GM12874 (cell line): ENCODE results near the gene SEC24D.

Experiments
- TF ChIP-seq, protein P1 (sequence below): IDR thresholded peaks from 2 replicates; pipeline ENCODE4 v1.5.1; 2011; ENCODE audit warnings: low read depth, mild to moderate bottlenecking, control low read depth, low read length, moderate library complexity; ENCODE audit not compliant: insufficient read depth

Gene SEC24D

DNA sequence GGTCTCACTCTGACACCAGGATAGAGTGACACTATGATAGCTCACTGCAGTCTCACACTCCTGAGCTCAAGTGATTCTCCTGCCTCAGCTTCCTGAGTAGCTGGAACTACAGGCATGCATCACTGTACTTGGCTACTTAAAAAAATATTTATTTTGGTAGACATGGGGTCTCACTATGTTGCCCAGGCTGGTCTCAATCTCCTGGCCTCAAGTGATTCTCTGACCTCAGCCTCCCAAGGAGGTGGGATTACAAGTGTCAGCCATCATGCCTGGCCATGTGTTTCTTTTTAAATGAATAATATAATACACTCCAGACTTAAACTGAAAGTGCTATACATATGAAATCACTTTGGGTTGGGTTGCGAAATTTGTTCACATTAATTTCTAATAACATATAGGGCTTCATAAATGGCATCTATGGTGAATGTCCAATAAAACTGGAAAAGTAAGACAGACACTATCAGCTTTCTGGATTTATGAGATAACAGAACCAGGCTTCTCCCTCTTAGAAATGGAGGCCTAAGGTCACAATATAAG is 48.0 kb downstream of the SEC24D start:
- TF ChIP-seq, protein P1, sequence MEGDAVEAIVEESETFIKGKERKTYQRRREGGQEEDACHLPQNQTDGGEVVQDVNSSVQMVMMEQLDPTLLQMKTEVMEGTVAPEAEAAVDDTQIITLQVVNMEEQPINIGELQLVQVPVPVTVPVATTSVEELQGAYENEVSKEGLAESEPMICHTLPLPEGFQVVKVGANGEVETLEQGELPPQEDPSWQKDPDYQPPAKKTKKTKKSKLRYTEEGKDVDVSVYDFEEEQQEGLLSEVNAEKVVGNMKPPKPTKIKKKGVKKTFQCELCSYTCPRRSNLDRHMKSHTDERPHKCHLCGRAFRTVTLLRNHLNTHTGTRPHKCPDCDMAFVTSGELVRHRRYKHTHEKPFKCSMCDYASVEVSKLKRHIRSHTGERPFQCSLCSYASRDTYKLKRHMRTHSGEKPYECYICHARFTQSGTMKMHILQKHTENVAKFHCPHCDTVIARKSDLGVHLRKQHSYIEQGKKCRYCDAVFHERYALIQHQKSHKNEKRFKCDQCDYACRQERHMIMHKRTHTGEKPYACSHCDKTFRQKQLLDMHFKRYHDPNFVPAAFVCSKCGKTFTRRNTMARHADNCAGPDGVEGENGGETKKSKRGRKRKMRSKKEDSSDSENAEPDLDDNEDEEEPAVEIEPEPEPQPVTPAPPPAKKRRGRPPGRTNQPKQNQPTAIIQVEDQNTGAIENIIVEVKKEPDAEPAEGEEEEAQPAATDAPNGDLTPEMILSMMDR: no peak

DNA sequence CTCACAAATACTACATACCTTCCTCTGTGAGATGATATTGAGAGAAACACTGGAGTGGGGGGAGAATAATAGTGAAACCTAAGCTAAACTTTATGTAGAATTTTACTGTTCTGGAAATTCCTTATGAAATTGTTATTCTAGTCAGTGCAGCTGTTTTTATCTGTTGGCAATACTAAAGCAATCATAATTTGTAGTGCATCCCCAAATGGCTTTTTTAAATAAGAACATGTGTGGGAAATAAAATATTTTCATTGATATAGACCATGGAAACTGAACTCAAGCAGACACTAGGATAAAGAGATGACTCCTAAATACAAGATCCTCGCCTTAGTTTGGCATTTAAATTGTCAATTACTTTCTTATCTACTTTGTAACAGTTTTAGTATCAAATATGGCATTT is 51.1 kb downstream of the SEC24D start:
- TF ChIP-seq, protein P1: no peak

DNA sequence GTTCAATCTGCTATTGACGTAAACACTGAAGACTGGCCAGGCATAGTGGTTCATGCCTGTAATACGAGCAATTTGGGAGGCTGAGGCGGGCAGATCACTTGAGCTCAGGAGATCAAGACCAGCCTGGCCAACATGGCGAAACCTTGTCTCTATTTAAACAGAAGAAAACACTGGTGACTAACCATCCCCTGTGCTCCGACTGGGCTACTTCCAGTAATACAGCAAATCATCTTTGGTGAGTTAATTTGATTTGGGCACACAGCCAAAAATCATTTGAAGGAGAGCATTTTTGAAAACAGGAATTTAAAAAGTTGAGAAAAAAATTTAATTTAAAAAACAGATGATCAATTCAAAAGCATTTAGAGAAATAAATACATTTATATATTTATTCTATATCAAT is 52.0 kb downstream of the SEC24D start:
- TF ChIP-seq, protein P1: no peak

DNA sequence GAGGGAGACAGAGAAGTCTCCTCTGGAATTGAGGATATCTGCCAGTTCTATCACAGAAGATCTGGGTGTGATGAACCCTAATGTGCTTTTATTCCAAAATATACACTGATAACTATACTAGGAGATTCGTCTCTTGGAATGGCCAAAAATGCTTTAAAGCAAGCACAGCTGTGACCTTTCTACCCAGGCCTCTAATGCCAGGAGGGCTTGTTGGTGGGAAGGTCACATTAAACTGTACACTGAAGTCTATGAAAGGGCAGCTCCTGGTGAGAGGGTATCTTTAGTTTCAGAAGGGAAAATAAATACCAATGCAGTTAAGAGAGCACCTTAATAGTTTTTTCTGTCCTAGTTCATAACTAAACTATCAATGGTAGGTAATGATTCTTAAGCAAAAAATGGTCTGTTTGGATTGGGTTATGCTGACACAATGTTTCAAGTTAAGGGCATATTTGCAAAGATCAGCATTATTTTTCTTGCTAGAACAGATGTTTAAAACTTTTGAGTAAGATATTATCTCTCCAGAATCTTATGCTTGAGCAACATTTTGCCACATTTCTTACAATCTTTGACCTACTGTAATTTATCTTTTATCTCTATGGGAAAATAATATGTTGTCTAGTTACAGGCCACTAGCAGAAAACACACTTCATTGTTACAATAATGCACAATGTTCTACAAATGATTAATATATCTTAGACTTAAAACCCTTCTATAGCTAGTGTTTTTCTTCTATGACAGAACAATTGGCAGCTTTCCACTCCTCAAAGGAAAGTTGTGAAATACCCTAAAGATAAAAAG is 59.6 kb downstream of the SEC24D start:
- TF ChIP-seq, protein P1: no peak

DNA sequence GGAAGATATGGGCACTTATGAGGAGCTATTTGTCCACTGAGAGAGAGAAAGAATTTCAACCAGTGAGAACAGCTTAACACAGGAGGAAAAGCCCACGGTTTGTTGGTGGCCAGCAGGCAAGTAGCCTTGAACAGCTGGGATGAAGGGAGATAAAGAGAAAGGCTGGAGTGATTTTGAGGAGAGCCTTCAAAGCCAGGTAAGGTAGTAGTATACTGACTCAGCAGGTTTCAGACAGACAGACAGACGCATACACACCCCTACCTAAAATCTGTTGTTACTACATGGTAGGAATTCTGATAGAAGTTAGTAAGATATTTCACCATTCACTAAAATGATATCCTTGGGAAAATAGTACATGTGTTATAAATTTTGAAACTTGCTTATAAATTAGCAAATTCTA is 60.5 kb downstream of the SEC24D start:
- TF ChIP-seq, protein P1: no peak

DNA sequence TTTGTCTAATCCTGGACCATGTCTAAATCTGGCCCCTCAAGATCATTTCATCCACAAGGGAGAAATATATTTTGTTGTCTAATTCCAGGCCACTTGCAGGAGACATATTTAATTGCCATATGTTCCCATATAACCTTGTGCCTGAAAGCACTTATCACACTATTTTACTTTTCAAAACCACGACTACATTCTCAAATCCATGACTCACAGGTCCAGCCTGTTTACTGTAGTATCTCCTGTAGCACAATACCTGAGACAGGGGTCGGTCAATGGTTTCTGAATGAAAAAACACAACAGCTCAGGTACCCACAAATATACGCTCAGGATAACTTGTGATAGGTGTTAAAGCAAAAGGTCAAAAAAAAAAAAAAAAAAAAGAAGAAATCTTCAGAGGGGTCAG is 60.9 kb downstream of the SEC24D start:
- TF ChIP-seq, protein P1: no peak

DNA sequence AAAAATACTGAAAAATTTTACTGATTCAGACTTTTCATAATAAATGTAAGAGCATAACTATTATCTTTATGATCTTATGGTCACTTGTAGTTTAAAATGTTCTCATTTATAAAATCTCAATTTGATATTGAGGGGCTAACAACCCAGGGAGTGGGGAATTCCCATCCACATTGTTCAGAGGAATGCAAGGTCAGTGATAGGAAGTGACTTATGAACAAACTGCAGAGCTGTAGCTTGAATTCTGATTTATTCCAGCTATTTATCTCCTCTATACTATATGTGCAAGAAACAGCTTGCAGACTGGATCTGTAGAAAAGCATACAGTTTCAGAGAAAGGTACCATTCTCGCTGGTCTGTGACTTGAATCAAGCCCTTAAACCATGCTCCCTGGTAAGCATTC is 61.6 kb downstream of the SEC24D start:
- TF ChIP-seq, protein P1: no peak
